Breast epithelium (tissue), 4 donors: ENCODE data around the gene LHCGR. TPM values are rescaled to one million over a fixed set of nuclear protein-coding genes. Genes with fewer than 3 reads are reported as not detected.

Source experiments
- DNase-seq, 2 donors: peaks; one replicate each; pipeline ENCODE4 v3.0.0-alpha.2; 2019; ENCODE audit warnings: low spot score in 2 of 2
- H3K27ac ChIP-seq, 2 donors: fragments of 200-600 bp; sonication (generic) in 1 of 2; one replicate each; pipeline ENCODE4 v1.5.1; 2016 to 2019; ENCODE audit warnings: mild to moderate bottlenecking in 1 of 2
- H3K27me3 ChIP-seq, 2 donors: fragments of 200-600 bp; sonication (generic) in 1 of 2; one replicate each; pipeline versions ENCODE4 v1.5.1 to v1.6.0; 2017 to 2019; ENCODE audit warnings: control low read depth in 1 of 2, mild to moderate bottlenecking in 1 of 2
- H3K36me3 ChIP-seq: fragments of 200-600 bp; one replicate; pipeline ENCODE4 v1.5.1; 2019
- H3K4me1 ChIP-seq, 2 donors: fragments of 200-600 bp; sonication (generic); one replicate each; pipeline ENCODE4 v1.5.1; 2016 to 2019; ENCODE audit warnings: control low read depth in 1 of 2
- H3K4me3 ChIP-seq, 3 donors: fragments of 200-600 bp; sonication (generic); 1 replicate in 2 of 3; 2 replicates in 1 of 3; pipeline ENCODE4 v1.5.1; 2016 to 2019; ENCODE audit warnings: mild to moderate bottlenecking in 3 of 3, moderate library complexity in 2 of 3
- H3K9me3 ChIP-seq, 2 donors: fragments of 200-600 bp; sonication (generic) in 1 of 2; one replicate each; pipeline ENCODE4 v1.5.1; 2016 to 2019; ENCODE audit warnings: control low read depth in 1 of 2
- POLR2A ChIP-seq: fragments of 450-650 bp; IDR thresholded peaks from one replicate; pipeline ENCODE4 v1.6.1; 2016; ENCODE audit warnings: antibody characterized with exemption, mild to moderate bottlenecking, moderate library complexity
- POLR2AphosphoS5 ChIP-seq, 3 donors: sonication (generic); formaldehyde crosslinking; IDR thresholded peaks; one replicate each; pipeline ENCODE4 v1.6.1; 2017; ENCODE audit warnings: antibody characterized with exemption in 3 of 3
- intact Hi-C: fragments of 100-400 bp; cut with DNase I; formaldehyde crosslinking; loops from one replicate; pipeline ENCODE4 v1.15.1; 2023; ENCODE audit warnings: low total_unique reads
- total RNA-seq, 3 donors: library from RNA; depleted of rRNA; stranded (reverse); fragments of >200 nt; gene quantifications; one replicate each; pipeline ENCODE4 v1.1.0, GENCODE V29; 2016
- TF ChIP-seq, protein P1 (sequence below), 3 donors: fragments of 450-650 bp; IDR thresholded peaks; one replicate each; pipeline ENCODE4 v1.5.1; 2016 to 2017; ENCODE audit warnings: antibody characterized with exemption in 3 of 3, mild to moderate bottlenecking in 3 of 3, moderate library complexity in 3 of 3

LHCGR gene
- total RNA-seq = under 1 TPM; 0.29 to 0.66 (median 0.64) TPM

DNA sequence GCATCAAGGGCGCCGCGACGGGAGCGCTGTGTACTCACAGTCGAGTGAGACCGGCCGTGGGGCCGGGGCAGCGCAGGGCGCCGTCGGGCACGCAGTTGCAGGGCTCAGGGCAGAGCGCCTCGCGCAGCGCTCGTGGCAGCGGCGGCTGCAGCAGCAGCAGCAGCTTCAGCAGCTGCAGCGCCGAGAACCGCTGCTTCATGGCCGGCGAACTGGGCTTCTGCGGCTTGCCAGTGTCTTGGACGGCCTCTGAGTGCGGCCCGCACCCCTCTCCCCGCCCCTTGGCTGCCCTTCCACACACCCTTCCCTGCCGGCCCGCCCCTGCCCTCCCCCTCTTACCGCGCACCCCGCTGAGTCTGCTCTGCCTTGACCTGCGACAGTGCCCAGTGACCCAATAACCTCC is at the start of gene LHCGR:
LHCGR (minus strand) TSS at position 252 of the 400 bp plus-strand sequence; CDS start at position 199, 53 bp downstream.
- TF ChIP-seq, protein P1, sequence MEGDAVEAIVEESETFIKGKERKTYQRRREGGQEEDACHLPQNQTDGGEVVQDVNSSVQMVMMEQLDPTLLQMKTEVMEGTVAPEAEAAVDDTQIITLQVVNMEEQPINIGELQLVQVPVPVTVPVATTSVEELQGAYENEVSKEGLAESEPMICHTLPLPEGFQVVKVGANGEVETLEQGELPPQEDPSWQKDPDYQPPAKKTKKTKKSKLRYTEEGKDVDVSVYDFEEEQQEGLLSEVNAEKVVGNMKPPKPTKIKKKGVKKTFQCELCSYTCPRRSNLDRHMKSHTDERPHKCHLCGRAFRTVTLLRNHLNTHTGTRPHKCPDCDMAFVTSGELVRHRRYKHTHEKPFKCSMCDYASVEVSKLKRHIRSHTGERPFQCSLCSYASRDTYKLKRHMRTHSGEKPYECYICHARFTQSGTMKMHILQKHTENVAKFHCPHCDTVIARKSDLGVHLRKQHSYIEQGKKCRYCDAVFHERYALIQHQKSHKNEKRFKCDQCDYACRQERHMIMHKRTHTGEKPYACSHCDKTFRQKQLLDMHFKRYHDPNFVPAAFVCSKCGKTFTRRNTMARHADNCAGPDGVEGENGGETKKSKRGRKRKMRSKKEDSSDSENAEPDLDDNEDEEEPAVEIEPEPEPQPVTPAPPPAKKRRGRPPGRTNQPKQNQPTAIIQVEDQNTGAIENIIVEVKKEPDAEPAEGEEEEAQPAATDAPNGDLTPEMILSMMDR (IDR thresholded peaks at IDR 0.05) = no peak
- TF ChIP-seq POLR2AphosphoS5 (IDR thresholded peaks at IDR 0.05) = no peak
- TF ChIP-seq POLR2A = no peak
- Histone ChIP-seq H3K27ac (no peak within 1 kb of the TSS), H3K9me3 (no peaks in the 10 kb centered on the region), H3K4me1 (no peaks in the 10 kb centered on the region), H3K27me3 (peaks cover 0 to 16% of the 10 kb centered on the region in 2 donors), H3K4me3 (peak within 1 kb of the TSS in 1 of 3 donors; percentile 33), H3K36me3 (no peaks in the 10 kb centered on the region)
- DNase-seq = no peak
- intact Hi-C loops = no loop called here

DNA sequence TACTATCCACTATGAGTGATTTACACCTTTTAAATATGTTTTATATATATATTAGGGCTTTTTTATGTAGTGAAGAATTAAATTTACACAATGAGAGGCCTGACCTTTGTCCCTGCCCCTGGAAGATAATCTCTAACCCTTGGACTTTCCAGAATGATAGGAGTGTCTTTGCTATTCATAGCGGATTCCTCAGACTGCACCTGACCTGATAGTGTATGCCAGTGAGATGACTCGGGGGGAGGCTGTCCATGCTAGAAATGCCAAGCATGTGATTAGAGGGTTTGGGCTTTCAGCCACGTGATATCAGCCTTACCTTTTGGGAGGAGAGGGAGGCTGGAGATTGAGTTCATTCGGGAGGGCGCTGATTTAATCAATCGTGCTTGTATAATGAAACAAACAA is 44.1 kb upstream of the LHCGR start:
- no peaks in the 10 kb centered on the region for H3K27me3 ChIP-seq
- H3K27ac ChIP-seq = no peak overlapping the region
- no peak for TF ChIP-seq POLR2A
- TF ChIP-seq, protein P1 (IDR thresholded peaks at IDR 0.05) = no peak
- no peak for TF ChIP-seq POLR2AphosphoS5 (IDR thresholded peaks at IDR 0.05)
- H3K9me3 ChIP-seq = no peaks in the 10 kb centered on the region
- no peaks in the 10 kb centered on the region for H3K36me3 ChIP-seq
- intact Hi-C loops = loop anchor here (5.0 kb wide), 1 partner anchor 252 kb away; no protein-coding TSS in a partner anchor
- DNase-seq = no peak
- no peak overlapping the region for H3K4me3 ChIP-seq
- H3K4me1 ChIP-seq = no peaks in the 10 kb centered on the region

DNA sequence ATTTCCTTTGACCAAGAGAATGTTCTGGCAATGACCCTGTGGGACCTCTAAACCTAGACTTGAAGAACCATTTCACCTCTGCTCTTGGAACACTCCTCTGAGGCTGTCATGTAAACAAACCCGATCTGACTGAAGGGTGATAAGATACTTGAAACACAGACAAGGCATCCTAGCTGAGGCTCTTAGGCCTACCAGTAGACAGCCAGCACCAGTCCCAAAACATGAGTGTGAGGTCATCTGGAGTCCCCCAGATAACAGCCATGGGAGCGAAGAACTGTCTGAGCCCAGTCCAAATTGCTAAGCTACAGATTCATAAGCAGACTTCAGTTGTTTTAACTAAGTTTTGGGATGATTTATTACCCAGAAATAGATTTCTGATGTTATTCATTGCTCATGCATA is 39.5 kb upstream of the LHCGR start:
- no peaks in the 10 kb centered on the region for H3K36me3 ChIP-seq

DNA sequence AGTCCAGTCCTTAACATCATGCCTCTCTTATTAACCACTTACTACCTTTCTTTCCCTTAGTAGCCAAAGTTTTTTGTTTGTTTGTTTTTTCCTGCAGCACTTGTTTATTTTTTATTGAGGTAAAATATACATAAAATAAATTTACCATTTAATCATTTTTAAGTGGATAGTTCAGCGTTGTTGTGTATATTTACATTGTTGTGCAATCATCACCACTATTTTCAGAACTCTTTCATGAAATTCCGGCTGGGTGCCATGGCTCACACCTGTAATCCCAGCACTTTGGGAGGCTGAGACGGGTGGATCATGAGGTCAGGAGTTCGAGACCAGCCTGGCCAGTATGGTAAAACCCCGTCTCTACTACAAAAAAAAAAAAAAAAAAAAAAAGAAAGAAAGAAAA is 38.1 kb upstream of the LHCGR start:
- Histone ChIP-seq H3K27ac (no peak overlapping the region), H3K4me3 (no peak overlapping the region), H3K27me3 (no peaks in the 10 kb centered on the region), H3K9me3 (no peaks in the 10 kb centered on the region), H3K4me1 (no peaks in the 10 kb centered on the region), H3K36me3 (no peaks in the 10 kb centered on the region)
- TF ChIP-seq, protein P1 (IDR thresholded peaks at IDR 0.05) = no peak
- no peak for TF ChIP-seq POLR2AphosphoS5 (IDR thresholded peaks at IDR 0.05)
- no peak for TF ChIP-seq POLR2A
- no peak for DNase-seq
- intact Hi-C loops = no loop called here

More for the DNA sequence above, 39.5 kb upstream of the LHCGR start:
- H3K9me3 ChIP-seq = no peaks in the 10 kb centered on the region
- no peak for TF ChIP-seq POLR2A
- intact Hi-C loops = loop anchor here (5.0 kb wide), 1 partner anchor 248 kb away; no protein-coding TSS in a partner anchor
- H3K4me1 ChIP-seq = no peaks in the 10 kb centered on the region
- H3K27ac ChIP-seq = no peak overlapping the region
- H3K4me3 ChIP-seq = no peak overlapping the region
- H3K27me3 ChIP-seq = no peaks in the 10 kb centered on the region
- DNase-seq = no peak

DNA sequence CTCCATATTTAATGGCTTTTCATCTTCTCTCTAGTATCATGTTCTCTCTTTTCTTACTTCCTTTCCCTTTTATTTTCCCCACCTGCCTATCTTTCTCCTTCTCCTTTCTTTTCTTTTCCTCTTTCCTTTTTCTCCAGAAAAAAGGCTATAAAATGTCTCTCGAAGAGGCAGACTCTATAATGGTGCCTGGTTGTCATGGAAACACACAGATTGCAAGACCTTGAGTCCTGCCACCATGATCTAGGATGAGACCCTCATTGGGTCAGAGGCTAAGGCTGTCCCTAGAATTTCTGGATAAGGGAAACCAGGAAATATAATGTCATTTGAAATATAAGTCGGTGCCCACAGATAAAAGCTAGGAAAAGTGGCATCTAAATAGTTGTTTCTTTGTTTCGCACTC is 36.5 kb upstream of the LHCGR start:
- intact Hi-C loops = no loop called here

More for the DNA sequence above, 36.5 kb upstream of the LHCGR start:
- Histone ChIP-seq H3K4me1 (no peaks in the 10 kb centered on the region), H3K4me3 (no peak overlapping the region), H3K36me3 (no peaks in the 10 kb centered on the region), H3K27me3 (no peaks in the 10 kb centered on the region), H3K27ac (no peak overlapping the region), H3K9me3 (no peaks in the 10 kb centered on the region)
- TF ChIP-seq, protein P1 (IDR thresholded peaks at IDR 0.05) = no peak
- TF ChIP-seq POLR2AphosphoS5 (IDR thresholded peaks at IDR 0.05) (no peak), POLR2A (no peak)
- no peak for DNase-seq
